NT2/D1 (cell line): ENCODE data around the gene KCNQ1OT1.

ENCODE experiments used
- DNase-seq: peaks from one replicate; pipeline ENCODE4 v3.0.0-alpha.2; 2011; ENCODE audit warnings: low read depth, low spot score
- H3K27me3 ChIP-seq: 2 replicates; pipeline ENCODE4 v1.6.0; 2011; ENCODE audit warnings: mild to moderate bottlenecking; ENCODE audit not compliant: insufficient read length, insufficient read depth
- H3K36me3 ChIP-seq: 2 replicates; pipeline ENCODE4 v1.6.1; 2011; ENCODE audit warnings: mild to moderate bottlenecking, low read length, mixed read lengths; ENCODE audit not compliant: insufficient read depth, insufficient read length
- H3K4me1 ChIP-seq: 2 replicates; pipeline ENCODE4 v1.5.1; 2011; ENCODE audit not compliant: insufficient read depth, insufficient read length
- H3K4me3 ChIP-seq: 2 replicates; pipeline ENCODE4 v1.5.1; 2011; ENCODE audit warnings: low read depth; ENCODE audit not compliant: insufficient read length
- H3K9ac ChIP-seq: 2 replicates; pipeline ENCODE4 v1.6.0; 2011; ENCODE audit warnings: low read depth; ENCODE audit not compliant: insufficient read length
- H3K9me3 ChIP-seq: 2 replicates; pipeline ENCODE4 v1.5.1; 2011; ENCODE audit warnings: mild to moderate bottlenecking, low read length; ENCODE audit not compliant: insufficient read depth
- SUZ12 ChIP-seq: IDR thresholded peaks from 2 replicates; pipeline ENCODE4 v1.6.1; 2011; ENCODE audit not compliant: insufficient read length, insufficient read depth; ENCODE audit errors: extremely low read depth
- YY1 ChIP-seq: IDR thresholded peaks from 2 replicates; pipeline ENCODE4 v1.6.1; 2011; ENCODE audit not compliant: insufficient read length, insufficient read depth
- ZNF274 ChIP-seq: IDR thresholded peaks from 2 replicates; pipeline ENCODE4 v1.6.1; 2011; ENCODE audit warnings: mild to moderate bottlenecking, low read depth, low read length

KCNQ1OT1 gene

GRCh38 chr11:2609345-2609744, 90.4 kb downstream of the KCNQ1OT1 start:
- H3K4me1 ChIP-seq, result no peaks in the 10 kb centered on the region
- no peak for DNase-seq
- H3K36me3 ChIP-seq, result no peaks in the 10 kb centered on the region
- H3K27me3 ChIP-seq, result peaks cover 93% of the 10 kb centered on the region
- no peak for TF ChIP-seq YY1
- no peak for TF ChIP-seq SUZ12
- no peak for TF ChIP-seq ZNF274
- peaks cover 25% of the 10 kb centered on the region for H3K9me3 ChIP-seq
- H3K9ac ChIP-seq, result no peak overlapping the region
- H3K4me3 ChIP-seq, result no peak overlapping the region

GRCh38 chr11:2599561-2600189, 100.1 kb downstream of the KCNQ1OT1 start:
- no peaks in the 10 kb centered on the region for H3K36me3 ChIP-seq
- no peaks in the 10 kb centered on the region for H3K4me1 ChIP-seq
- H3K9ac ChIP-seq, result no peak overlapping the region
- H3K27me3 ChIP-seq, result peaks cover 94% of the 10 kb centered on the region
- TF ChIP-seq ZNF274 (no peak), SUZ12 (no peak), YY1 (no peak)
- DNase-seq, result no peak
- no peak overlapping the region for H3K4me3 ChIP-seq
- H3K9me3 ChIP-seq, result peaks cover 25% of the 10 kb centered on the region

DNA sequence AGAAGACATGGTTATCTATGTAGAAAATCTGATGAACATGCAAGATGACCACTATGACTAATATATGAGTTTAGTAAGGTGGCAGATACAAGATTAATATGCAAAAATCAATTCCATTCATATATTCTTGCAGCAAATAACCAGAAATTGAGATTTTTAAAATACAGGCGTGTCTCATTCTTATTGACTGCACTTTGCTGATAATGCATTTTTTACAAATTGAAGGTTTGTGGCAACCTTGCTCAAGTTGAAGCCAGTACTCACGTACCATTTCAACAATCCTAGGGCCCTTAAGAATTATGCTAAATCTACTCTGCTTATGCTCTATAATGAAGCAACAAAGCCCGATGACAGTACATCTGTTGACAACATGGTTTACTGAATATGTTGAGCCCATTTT, 104.6 kb downstream of the KCNQ1OT1 start:
- Histone ChIP-seq H3K9me3 (peaks cover 38% of the 10 kb centered on the region), H3K36me3 (no peaks in the 10 kb centered on the region), H3K27me3 (peaks cover 96% of the 10 kb centered on the region), H3K4me3 (no peak overlapping the region), H3K4me1 (no peaks in the 10 kb centered on the region), H3K9ac (no peak overlapping the region)
- TF ChIP-seq ZNF274 (no peak), YY1 (no peak), SUZ12 (no peak)
- no peak for DNase-seq

- DNase-seq, result no peak
- Histone ChIP-seq H3K9me3 (peaks cover 38% of the 10 kb centered on the region), H3K9ac (no peak overlapping the region), H3K27me3 (peaks cover 98% of the 10 kb centered on the region), H3K36me3 (no peaks in the 10 kb centered on the region), H3K4me3 (no peak overlapping the region), H3K4me1 (no peaks in the 10 kb centered on the region)
- TF ChIP-seq YY1 (no peak), ZNF274 (no peak), SUZ12 (no peak)
Measured at GRCh38 chr11:2594267-2594666, 105.5 kb downstream of the KCNQ1OT1 start.

- Histone ChIP-seq H3K36me3 (no peaks in the 10 kb centered on the region), H3K9me3 (peaks cover 32% of the 10 kb centered on the region), H3K4me1 (no peaks in the 10 kb centered on the region), H3K9ac (no peak overlapping the region), H3K4me3 (no peak overlapping the region), H3K27me3 (peaks cover 98% of the 10 kb centered on the region)
- TF ChIP-seq YY1 (no peak), SUZ12 (no peak), ZNF274 (no peak)
- DNase-seq, result no peak
Measured at GRCh38 chr11:2593393-2593950, 106.3 kb downstream of the KCNQ1OT1 start.

DNA sequence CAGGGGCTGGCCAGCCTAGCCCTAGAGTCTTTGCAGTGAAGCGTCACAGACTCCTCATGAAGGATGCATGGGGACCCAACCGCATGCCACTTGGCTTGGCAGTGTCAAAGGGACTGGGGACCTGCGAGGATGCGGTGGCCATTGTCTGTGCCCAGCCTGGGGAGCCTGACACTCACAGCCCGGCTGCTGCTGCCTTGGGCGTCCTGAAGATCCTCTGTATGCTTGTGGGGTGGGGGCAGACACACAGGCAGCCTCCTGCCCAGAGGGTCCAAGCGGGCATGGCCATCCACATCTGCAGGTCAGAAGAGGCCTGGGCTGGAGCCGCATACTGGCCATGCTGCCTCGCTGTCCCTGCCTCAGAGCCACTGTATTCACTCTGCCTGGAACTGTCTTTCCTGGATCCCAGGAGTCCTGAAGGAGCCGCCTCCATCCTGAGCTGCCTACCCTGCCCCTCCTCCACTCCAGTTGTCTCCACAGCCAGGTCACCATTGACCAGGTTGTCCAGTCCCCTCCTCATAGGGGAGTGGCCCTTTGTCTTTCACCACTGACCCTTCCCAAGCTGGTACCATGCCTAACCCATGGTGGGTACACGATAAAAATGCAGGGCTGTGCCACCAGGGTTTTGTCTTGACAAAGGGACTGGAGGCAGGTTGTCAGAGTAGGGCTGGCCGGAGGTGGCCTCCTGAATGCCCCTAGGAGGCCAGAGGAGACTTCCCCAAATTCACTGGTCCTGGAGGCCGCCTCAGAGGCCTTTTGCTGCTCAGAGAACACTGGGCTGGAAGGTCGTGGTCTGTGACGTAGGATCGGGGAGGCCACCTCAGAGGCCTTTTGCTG, 107.0 kb downstream of the KCNQ1OT1 start:
- Histone ChIP-seq H3K4me3 (no peak overlapping the region), H3K9me3 (peaks cover 26% of the 10 kb centered on the region), H3K4me1 (no peaks in the 10 kb centered on the region), H3K27me3 (peaks cover 99% of the 10 kb centered on the region), H3K36me3 (no peaks in the 10 kb centered on the region), H3K9ac (no peak overlapping the region)
- DNase-seq, result no peak
- TF ChIP-seq YY1 (no peak), ZNF274 (no peak), SUZ12 (no peak)

- H3K9ac ChIP-seq, result no peak overlapping the region
- H3K9me3 ChIP-seq, result peaks cover 16% of the 10 kb centered on the region
- H3K27me3 ChIP-seq, result peaks cover 99% of the 10 kb centered on the region
- DNase-seq, result no peak
- H3K4me3 ChIP-seq, result no peak overlapping the region
- H3K36me3 ChIP-seq, result no peaks in the 10 kb centered on the region
- TF ChIP-seq SUZ12, result no peak
- TF ChIP-seq YY1, result no peak
- TF ChIP-seq ZNF274, result no peak
- H3K4me1 ChIP-seq, result no peaks in the 10 kb centered on the region
Measured at GRCh38 chr11:2591805-2592204, 108.0 kb downstream of the KCNQ1OT1 start.
